ENCODE results near the gene HNRNPDL.
"Not testable (repeated sequence)": the region's sequence is repeated elsewhere in the genome, so short reads cannot be mapped to it uniquely, and the experiment has no call there.

HNRNPDL gene

GRCh38 chr4:82390061-82390460, 40.2 kb downstream of the HNRNPDL start:
- not testable (repeated sequence) for DNase-seq (ENCODE audit: low read depth in 1 of 2, low spot score in 1 of 2)

- DNase-seq (ENCODE audit: low read depth in 1 of 2, low spot score in 1 of 2), result no peak
Measured at GRCh38 chr4:82388405-82388804, 41.9 kb downstream of the HNRNPDL start.

- not testable (repeated sequence) for DNase-seq (ENCODE audit: low read depth in 1 of 2, low spot score in 1 of 2)
Measured at GRCh38 chr4:82386312-82386711, 44.0 kb downstream of the HNRNPDL start.

- no peak for DNase-seq (ENCODE audit: low read depth in 1 of 2, low spot score in 1 of 2)
Measured at GRCh38 chr4:82382751-82383150, 47.5 kb downstream of the HNRNPDL start.

GRCh38 chr4:82381661-82382296, 48.5 kb downstream of the HNRNPDL start:
- no peak for DNase-seq (ENCODE audit: low read depth in 1 of 2, low spot score in 1 of 2)

- DNase-seq (ENCODE audit: low read depth in 1 of 2, low spot score in 1 of 2), result no peak
Measured at GRCh38 chr4:82381235-82381634, 49.0 kb downstream of the HNRNPDL start.

GRCh38 chr4:82380831-82381230, 49.4 kb downstream of the HNRNPDL start:
- DNase-seq (ENCODE audit: low read depth in 1 of 2, low spot score in 1 of 2), result no peak

- DNase-seq (ENCODE audit: low read depth in 1 of 2, low spot score in 1 of 2), result no peak
Measured at GRCh38 chr4:82380344-82380743, 49.9 kb downstream of the HNRNPDL start.

- no peak for DNase-seq (ENCODE audit: low read depth in 1 of 2, low spot score in 1 of 2)
Measured at GRCh38 chr4:82376109-82376508, 54.2 kb downstream of the HNRNPDL start.

GRCh38 chr4:82373816-82374625, 56.2 kb downstream of the HNRNPDL start, which contains the start of gene HNRNPD:
HNRNPD (minus strand) TSS chr4:82373991; CDS start chr4:82373678, 313 bp downstream.
- peak; percentile 76 to 84 for DNase-seq (ENCODE audit: low read depth in 1 of 2, low spot score in 1 of 2)

- no peak for DNase-seq (ENCODE audit: low read depth in 1 of 2, low spot score in 1 of 2)
Measured at GRCh38 chr4:82373486-82373815, 56.8 kb downstream of the HNRNPDL start.

Data from activated T-helper 1 cell treated with anti-CD3 and anti-CD28 coated beads, Interleukin-2, amount 50 U/mL, for 16 hours (primary cell).